SU-DHL-6 (cell line): Measurements from ENCODE around the gene LIPE.

ENCODE experiments used
- H2AFZ ChIP-seq: fragments of 200-600 bp; sonication (generic); 2 replicates; pipeline ENCODE4 v1.6.1; 2014; ENCODE audit warnings: low read depth, mild to moderate bottlenecking, moderate library complexity, mixed read lengths, antibody characterized with exemption, low read length; ENCODE audit not compliant: severe bottlenecking
- H3F3A ChIP-seq: fragments of 200-600 bp; shearing (Covaris generic); 2 replicates; pipeline ENCODE4 v1.6.0; 2016; ENCODE audit warnings: antibody characterized with exemption, mild to moderate bottlenecking; ENCODE audit not compliant: insufficient read depth
- H3K27ac ChIP-seq: fragments of 200-600 bp; sonication (generic); 2 replicates; pipeline ENCODE4 v1.5.1; 2016; ENCODE audit warnings: low read depth, mild to moderate bottlenecking, low read length, moderate library complexity, mixed read lengths
- H3K27me3 ChIP-seq: fragments of 200-600 bp; sonication (generic), shearing (Covaris generic); 2 replicates; pipeline ENCODE4 v1.6.0; 2014; ENCODE audit warnings: mild to moderate bottlenecking, low read length
- H3K36me3 ChIP-seq: fragments of 200-600 bp; sonication (generic); 2 replicates; pipeline ENCODE4 v1.6.1; 2014; ENCODE audit warnings: mild to moderate bottlenecking, low read length, mixed read lengths
- H3K4me2 ChIP-seq: fragments of 300-600, 200-600 bp; shearing (Covaris generic), sonication (generic); 2 replicates; pipeline ENCODE4 v1.6.0; 2014; ENCODE audit warnings: low read length, low read depth, mild to moderate bottlenecking; ENCODE audit not compliant: poor library complexity, severe bottlenecking
- H3K4me3 ChIP-seq: fragments of 200-600 bp; sonication (generic); 2 replicates; pipeline ENCODE4 v1.5.1; 2014; ENCODE audit warnings: antibody characterized with exemption, low read length, mild to moderate bottlenecking, mixed read lengths; ENCODE audit not compliant: insufficient read depth, poor library complexity, severe bottlenecking
- H3K79me2 ChIP-seq: fragments of 200-600 bp; sonication (generic); 2 replicates; pipeline ENCODE4 v1.6.1; 2014; ENCODE audit warnings: mild to moderate bottlenecking, low read length, moderate library complexity; ENCODE audit not compliant: insufficient read depth
- H3K9ac ChIP-seq: fragments of 200-600 bp; sonication (generic); 2 replicates; pipeline ENCODE4 v1.7.0; 2014; ENCODE audit warnings: mild to moderate bottlenecking, low read length
- H3K9me2 ChIP-seq: fragments of 200-600 bp; sonication (generic); replicated peaks from 2 replicates; pipeline ENCODE4 v1.6.1; 2014; ENCODE audit warnings: low read length; ENCODE audit not compliant: insufficient read depth
- H3K9me3 ChIP-seq: fragments of 200-600 bp; sonication (generic); 2 replicates; pipeline ENCODE4 v1.6.1; 2014; ENCODE audit warnings: low read length, mixed read lengths; ENCODE audit not compliant: insufficient read depth
- H4K20me1 ChIP-seq: fragments of 200-600 bp; sonication (generic); 2 replicates; pipeline ENCODE4 v1.6.1; 2014; ENCODE audit warnings: low read depth, mild to moderate bottlenecking, antibody characterized with exemption, low read length, moderate library complexity, mixed read lengths
- EZH2phosphoT487 ChIP-seq: fragments of 200-600 bp; sonication (generic), shearing (Covaris generic); conservative IDR thresholded peaks from 2 replicates; pipeline ENCODE4 v1.6.1; 2018; ENCODE audit warnings: mild to moderate bottlenecking, antibody characterized with exemption, low read length, moderate library complexity, mixed read lengths
- TF ChIP-seq, protein P1 (sequence below): fragments of 200-600 bp; sonication (generic); IDR thresholded peaks from one replicate; pipeline ENCODE4 v1.5.1; 2017; ENCODE audit warnings: antibody characterized with exemption, mild to moderate bottlenecking, low read length, moderate library complexity; ENCODE audit not compliant: insufficient read depth, poor library complexity, severe bottlenecking

Gene LIPE

GRCh38 chr19:42473686-42474085, 46.5 kb upstream of the LIPE start:
- Histone ChIP-seq H3K27me3 (no peaks in the 10 kb centered on the region), H3K9ac (no peak overlapping the region), H3K9me3 (no peaks in the 10 kb centered on the region), H3K9me2 (no peaks in the 10 kb centered on the region), H2AFZ (no peak overlapping the region), H3K4me3 (no peak overlapping the region), H3K36me3 (no peaks in the 10 kb centered on the region), H4K20me1 (no peaks in the 10 kb centered on the region), H3K79me2 (no peaks in the 10 kb centered on the region), H3K4me2 (no peak overlapping the region), H3K27ac (no peak overlapping the region), H3F3A (0 out of 2 replicates have a peak, but pooled peaks cover 14% of the 10 kb centered on the region)
- TF ChIP-seq EZH2phosphoT487 = no peak
- TF ChIP-seq, protein P1, sequence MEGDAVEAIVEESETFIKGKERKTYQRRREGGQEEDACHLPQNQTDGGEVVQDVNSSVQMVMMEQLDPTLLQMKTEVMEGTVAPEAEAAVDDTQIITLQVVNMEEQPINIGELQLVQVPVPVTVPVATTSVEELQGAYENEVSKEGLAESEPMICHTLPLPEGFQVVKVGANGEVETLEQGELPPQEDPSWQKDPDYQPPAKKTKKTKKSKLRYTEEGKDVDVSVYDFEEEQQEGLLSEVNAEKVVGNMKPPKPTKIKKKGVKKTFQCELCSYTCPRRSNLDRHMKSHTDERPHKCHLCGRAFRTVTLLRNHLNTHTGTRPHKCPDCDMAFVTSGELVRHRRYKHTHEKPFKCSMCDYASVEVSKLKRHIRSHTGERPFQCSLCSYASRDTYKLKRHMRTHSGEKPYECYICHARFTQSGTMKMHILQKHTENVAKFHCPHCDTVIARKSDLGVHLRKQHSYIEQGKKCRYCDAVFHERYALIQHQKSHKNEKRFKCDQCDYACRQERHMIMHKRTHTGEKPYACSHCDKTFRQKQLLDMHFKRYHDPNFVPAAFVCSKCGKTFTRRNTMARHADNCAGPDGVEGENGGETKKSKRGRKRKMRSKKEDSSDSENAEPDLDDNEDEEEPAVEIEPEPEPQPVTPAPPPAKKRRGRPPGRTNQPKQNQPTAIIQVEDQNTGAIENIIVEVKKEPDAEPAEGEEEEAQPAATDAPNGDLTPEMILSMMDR = no peak

- Histone ChIP-seq H3K4me2 (no peak overlapping the region), H3K27me3 (no peaks in the 10 kb centered on the region), H4K20me1 (no peaks in the 10 kb centered on the region), H3K4me3 (no peak overlapping the region), H3K9me2 (no peaks in the 10 kb centered on the region), H3K9ac (no peak overlapping the region), H3F3A (0 out of 2 replicates have a peak, but pooled peaks cover 14% of the 10 kb centered on the region), H3K36me3 (no peaks in the 10 kb centered on the region), H3K79me2 (no peaks in the 10 kb centered on the region), H3K9me3 (no peaks in the 10 kb centered on the region), H2AFZ (no peak overlapping the region), H3K27ac (no peak overlapping the region)
- no peak for TF ChIP-seq EZH2phosphoT487
- TF ChIP-seq, protein P1 = no peak
These were observed 45.4 kb upstream of the LIPE start for GRCh38 chr19:42472402-42473147.

GRCh38 chr19:42471554-42472249, 44.5 kb upstream of the LIPE start:
- Histone ChIP-seq H3K79me2 (no peaks in the 10 kb centered on the region), H3K9ac (no peak overlapping the region), H3K27ac (no peak overlapping the region), H3K36me3 (no peaks in the 10 kb centered on the region), H3K4me3 (no peak overlapping the region), H3K9me2 (no peaks in the 10 kb centered on the region), H3K9me3 (no peaks in the 10 kb centered on the region), H3F3A (peaks cover 21% of the 10 kb centered on the region; the same call in 1 of the 2 replicates), H3K4me2 (no peak overlapping the region), H2AFZ (no peak overlapping the region), H3K27me3 (no peaks in the 10 kb centered on the region), H4K20me1 (no peaks in the 10 kb centered on the region)
- no peak for TF ChIP-seq EZH2phosphoT487
- TF ChIP-seq, protein P1 = no peak
